GM23338 (cell line): ENCODE data around the gene TMEM135. TPM values are rescaled to one million over a fixed set of nuclear protein-coding genes. Genes with fewer than 3 reads are reported as not detected.

Experiments
- ATAC-seq: fragments of 200-7000 bp; cut with Tn5 transposase; 3 replicates; pipeline ENCODE4 v1.9.1; 2020
- DNase-seq: peaks from one replicate; pipeline ENCODE4 v3.0.0-alpha.2; 2015; ENCODE audit warnings: low spot score
- H2AFZ ChIP-seq: fragments of 200-600 bp; sonication (generic); 2 replicates; pipeline ENCODE4 v1.8.0; 2016; ENCODE audit warnings: antibody characterized with exemption, mild to moderate bottlenecking, moderate library complexity
- H3F3A ChIP-seq: fragments of 200-600 bp; sonication (generic); replicated peaks from 2 replicates; pipeline ENCODE4 v1.8.0; 2017; ENCODE audit warnings: antibody characterized with exemption, mixed run types, low read depth
- H3K27ac ChIP-seq: fragments of 200-600 bp; sonication (generic); 2 replicates; pipeline ENCODE4 v1.6.1; 2016; ENCODE audit warnings: low read depth
- H3K27me3 ChIP-seq: fragments of 200-600 bp; sonication (generic); 2 replicates; pipeline ENCODE4 v1.8.0; 2016; ENCODE audit warnings: mild to moderate bottlenecking, mixed run types, moderate library complexity; ENCODE audit not compliant: insufficient read depth
- H3K36me3 ChIP-seq: fragments of 200-600 bp; sonication (generic); 2 replicates; pipeline ENCODE4 v1.8.0; 2016; ENCODE audit warnings: mild to moderate bottlenecking; ENCODE audit not compliant: insufficient read depth
- H3K4me1 ChIP-seq: fragments of 200-600 bp; sonication (generic); 2 replicates; pipeline ENCODE4 v1.8.0; 2016; ENCODE audit warnings: mild to moderate bottlenecking, moderate library complexity; ENCODE audit not compliant: insufficient read depth
- H3K4me2 ChIP-seq: fragments of 200-600 bp; sonication (generic); 2 replicates; pipeline ENCODE4 v1.7.1; 2017; ENCODE audit warnings: mixed run types
- H3K4me3 ChIP-seq: fragments of 200-600 bp; sonication (generic); 2 replicates; pipeline ENCODE4 v1.6.1; 2016; ENCODE audit warnings: mixed run types
- H3K79me2 ChIP-seq: fragments of 200-600 bp; sonication (generic); replicated peaks from 2 replicates; pipeline ENCODE4 v1.8.0; 2017; ENCODE audit warnings: mild to moderate bottlenecking; ENCODE audit not compliant: insufficient read depth
- H3K9me2 ChIP-seq: fragments of 200-600 bp; sonication (generic); 2 replicates; pipeline ENCODE4 v1.8.0; 2017; ENCODE audit not compliant: insufficient read depth
- H4K20me1 ChIP-seq: fragments of 200-600 bp; sonication (generic); replicated peaks from 2 replicates; pipeline ENCODE4 v1.8.0; 2017; ENCODE audit warnings: mild to moderate bottlenecking; ENCODE audit not compliant: insufficient read depth
- H3K27ac Mint-ChIP-seq: 2 replicates; pipeline ENCODE4 v1.8.0; 2020; ENCODE audit warnings: inconsistent platforms, mild to moderate bottlenecking, moderate library complexity, mixed read lengths
- H3K27me3 Mint-ChIP-seq: 3 replicates; pipeline ENCODE4 v1.8.0; 2022; ENCODE audit warnings: low read depth, mild to moderate bottlenecking, moderate library complexity, mixed read lengths, inconsistent platforms; ENCODE audit not compliant: insufficient read depth, poor library complexity
- H3K36me3 Mint-ChIP-seq: 3 replicates; pipeline ENCODE4 v1.8.0; 2021; ENCODE audit warnings: low read depth, mild to moderate bottlenecking, inconsistent platforms, moderate library complexity, mixed read lengths
- H3K4me1 Mint-ChIP-seq: 3 replicates; pipeline ENCODE4 v1.8.0; 2020; ENCODE audit warnings: mild to moderate bottlenecking, inconsistent platforms, mixed read lengths
- H3K4me3 Mint-ChIP-seq: 3 replicates; pipeline ENCODE4 v1.8.0; 2021; ENCODE audit warnings: moderate library complexity, mild to moderate bottlenecking, inconsistent platforms, mixed read lengths
- H3K9me3 Mint-ChIP-seq: 3 replicates; pipeline ENCODE4 v1.8.0; 2020; ENCODE audit warnings: moderate library complexity, mild to moderate bottlenecking, inconsistent platforms, mixed read lengths
- CREB1 ChIP-seq: fragments of 250-450 bp; sonication (Bioruptor Pico); IDR thresholded peaks from 2 replicates; pipeline ENCODE4 v1.5.0; 2020; ENCODE audit warnings: low read depth, mild to moderate bottlenecking, moderate library complexity
- CTCF ChIP-seq, 2 experiments: fragments of 200-600 bp in 1 of 2; sonication (generic) in 1 of 2; conservative IDR thresholded peaks; 2 replicates each; pipeline versions ENCODE4 v1.5.1 to v1.6.1; 2016 to 2017; ENCODE audit warnings: antibody characterized with exemption in 2 of 2, low read depth in 2 of 2, mild to moderate bottlenecking in 2 of 2, moderate library complexity in 1 of 2
- EZH2 ChIP-seq: fragments of 200-600 bp; sonication (generic); IDR thresholded peaks from one replicate; pipeline ENCODE4 v1.8.0; 2017; ENCODE audit warnings: antibody characterized with exemption, mild to moderate bottlenecking, low read depth; ENCODE audit not compliant: unreplicated experiment
- EZH2phosphoT487 ChIP-seq: fragments of 200-600 bp; sonication (generic); IDR thresholded peaks from one replicate; pipeline ENCODE4 v1.8.1; 2018; ENCODE audit warnings: antibody characterized with exemption; ENCODE audit not compliant: unreplicated experiment
- JUNB ChIP-seq: IDR thresholded peaks from one replicate; pipeline ENCODE4 v1.6.1; 2016; ENCODE audit warnings: antibody characterized with exemption; ENCODE audit not compliant: unreplicated experiment
- NANOG ChIP-seq: IDR thresholded peaks from 2 replicates; pipeline ENCODE4 v1.6.1; 2016; ENCODE audit warnings: antibody characterized with exemption, borderline replicate concordance
- POLR2AphosphoS5 ChIP-seq: IDR thresholded peaks from 2 replicates; pipeline ENCODE4 v1.6.1; 2016; ENCODE audit warnings: antibody characterized with exemption, low read depth
- STAT1 ChIP-seq: IDR thresholded peaks from one replicate; pipeline ENCODE4 v1.6.1; 2016; ENCODE audit warnings: antibody characterized with exemption; ENCODE audit not compliant: unreplicated experiment
- ZNF114 ChIP-seq: fragments of 250-450 bp; sonication (Bioruptor Pico); IDR thresholded peaks from 2 replicates; pipeline ENCODE4 v1.5.0; 2020; ENCODE audit warnings: mild to moderate bottlenecking, moderate library complexity
- ZNF331 ChIP-seq: fragments of 250-450 bp; sonication (Bioruptor Pico); IDR thresholded peaks from 2 replicates; pipeline ENCODE4 v1.5.0; 2020; ENCODE audit warnings: low read depth, mild to moderate bottlenecking, moderate library complexity
- polyA plus RNA-seq: library from polyadenylated mRNA; unstranded; fragments of >200 nt; fragmentation: Nextera tagmentation; extraction: Ambion mirVana; gene quantifications from 2 replicates; pipeline ENCODE4 v1.2.1, GENCODE V29; 2016
- total RNA-seq: library from RNA; depleted of rRNA; stranded (reverse); fragments of >200 nt; shearing (Covaris generic); gene quantifications from 2 replicates; pipeline ENCODE4 v1.2.3, GENCODE V29; 2014
- TF ChIP-seq, protein P1 (sequence below): fragments of 250-450 bp; sonication (Bioruptor Pico); IDR thresholded peaks from 2 replicates; pipeline ENCODE4 v1.5.0; 2020; ENCODE audit warnings: mild to moderate bottlenecking, moderate library complexity
- TF ChIP-seq, protein P2 (sequence below): IDR thresholded peaks from 2 replicates; pipeline ENCODE4 v1.6.1; 2016; ENCODE audit warnings: antibody characterized with exemption
- TF ChIP-seq, protein P3 (sequence below): IDR thresholded peaks from one replicate; pipeline ENCODE4 v1.6.1; 2018; ENCODE audit warnings: antibody characterized with exemption; ENCODE audit not compliant: unreplicated experiment

TMEM135 gene
- total and polyA plus RNA-seq, 2 experiments from 2014 or later = 23.4 to 49.9 TPM

GRCh38 chr11:87143641-87144040 lies 105.9 kb downstream of the TMEM135 start:
- Histone ChIP-seq H4K20me1 (no peaks in the 10 kb centered on the region), H3K27me3 (no peaks in the 10 kb centered on the region), H3K4me3 (no peak overlapping the region), H3K4me2 (no peak overlapping the region), H3K27ac (no peak overlapping the region), H3K36me3 (0 out of 2 replicates have a peak, but pooled peaks cover 4% of the 10 kb centered on the region), H2AFZ (no peak overlapping the region), H3F3A (no peaks in the 10 kb centered on the region), H3K79me2 (peaks cover 9% of the 10 kb centered on the region), H3K4me1 (no peaks in the 10 kb centered on the region), H3K9me2 (no peaks in the 10 kb centered on the region)
- no peak overlapping the region for H3K4me3 Mint-ChIP-seq
- H3K27me3 Mint-ChIP-seq = peaks cover 3% of the 10 kb centered on the region
- H3K9me3 Mint-ChIP-seq = peaks cover 18% of the 10 kb centered on the region
- peaks cover 18% of the 10 kb centered on the region for H3K36me3 Mint-ChIP-seq
- H3K4me1 Mint-ChIP-seq = peaks cover 11% of the 10 kb centered on the region; the same call in 2 of the 3 replicates
- H3K27ac Mint-ChIP-seq = no peak overlapping the region
- DNase-seq (no peak), ATAC-seq (no peak)
- no peak for TF ChIP-seq STAT1
- TF ChIP-seq, protein P1, sequence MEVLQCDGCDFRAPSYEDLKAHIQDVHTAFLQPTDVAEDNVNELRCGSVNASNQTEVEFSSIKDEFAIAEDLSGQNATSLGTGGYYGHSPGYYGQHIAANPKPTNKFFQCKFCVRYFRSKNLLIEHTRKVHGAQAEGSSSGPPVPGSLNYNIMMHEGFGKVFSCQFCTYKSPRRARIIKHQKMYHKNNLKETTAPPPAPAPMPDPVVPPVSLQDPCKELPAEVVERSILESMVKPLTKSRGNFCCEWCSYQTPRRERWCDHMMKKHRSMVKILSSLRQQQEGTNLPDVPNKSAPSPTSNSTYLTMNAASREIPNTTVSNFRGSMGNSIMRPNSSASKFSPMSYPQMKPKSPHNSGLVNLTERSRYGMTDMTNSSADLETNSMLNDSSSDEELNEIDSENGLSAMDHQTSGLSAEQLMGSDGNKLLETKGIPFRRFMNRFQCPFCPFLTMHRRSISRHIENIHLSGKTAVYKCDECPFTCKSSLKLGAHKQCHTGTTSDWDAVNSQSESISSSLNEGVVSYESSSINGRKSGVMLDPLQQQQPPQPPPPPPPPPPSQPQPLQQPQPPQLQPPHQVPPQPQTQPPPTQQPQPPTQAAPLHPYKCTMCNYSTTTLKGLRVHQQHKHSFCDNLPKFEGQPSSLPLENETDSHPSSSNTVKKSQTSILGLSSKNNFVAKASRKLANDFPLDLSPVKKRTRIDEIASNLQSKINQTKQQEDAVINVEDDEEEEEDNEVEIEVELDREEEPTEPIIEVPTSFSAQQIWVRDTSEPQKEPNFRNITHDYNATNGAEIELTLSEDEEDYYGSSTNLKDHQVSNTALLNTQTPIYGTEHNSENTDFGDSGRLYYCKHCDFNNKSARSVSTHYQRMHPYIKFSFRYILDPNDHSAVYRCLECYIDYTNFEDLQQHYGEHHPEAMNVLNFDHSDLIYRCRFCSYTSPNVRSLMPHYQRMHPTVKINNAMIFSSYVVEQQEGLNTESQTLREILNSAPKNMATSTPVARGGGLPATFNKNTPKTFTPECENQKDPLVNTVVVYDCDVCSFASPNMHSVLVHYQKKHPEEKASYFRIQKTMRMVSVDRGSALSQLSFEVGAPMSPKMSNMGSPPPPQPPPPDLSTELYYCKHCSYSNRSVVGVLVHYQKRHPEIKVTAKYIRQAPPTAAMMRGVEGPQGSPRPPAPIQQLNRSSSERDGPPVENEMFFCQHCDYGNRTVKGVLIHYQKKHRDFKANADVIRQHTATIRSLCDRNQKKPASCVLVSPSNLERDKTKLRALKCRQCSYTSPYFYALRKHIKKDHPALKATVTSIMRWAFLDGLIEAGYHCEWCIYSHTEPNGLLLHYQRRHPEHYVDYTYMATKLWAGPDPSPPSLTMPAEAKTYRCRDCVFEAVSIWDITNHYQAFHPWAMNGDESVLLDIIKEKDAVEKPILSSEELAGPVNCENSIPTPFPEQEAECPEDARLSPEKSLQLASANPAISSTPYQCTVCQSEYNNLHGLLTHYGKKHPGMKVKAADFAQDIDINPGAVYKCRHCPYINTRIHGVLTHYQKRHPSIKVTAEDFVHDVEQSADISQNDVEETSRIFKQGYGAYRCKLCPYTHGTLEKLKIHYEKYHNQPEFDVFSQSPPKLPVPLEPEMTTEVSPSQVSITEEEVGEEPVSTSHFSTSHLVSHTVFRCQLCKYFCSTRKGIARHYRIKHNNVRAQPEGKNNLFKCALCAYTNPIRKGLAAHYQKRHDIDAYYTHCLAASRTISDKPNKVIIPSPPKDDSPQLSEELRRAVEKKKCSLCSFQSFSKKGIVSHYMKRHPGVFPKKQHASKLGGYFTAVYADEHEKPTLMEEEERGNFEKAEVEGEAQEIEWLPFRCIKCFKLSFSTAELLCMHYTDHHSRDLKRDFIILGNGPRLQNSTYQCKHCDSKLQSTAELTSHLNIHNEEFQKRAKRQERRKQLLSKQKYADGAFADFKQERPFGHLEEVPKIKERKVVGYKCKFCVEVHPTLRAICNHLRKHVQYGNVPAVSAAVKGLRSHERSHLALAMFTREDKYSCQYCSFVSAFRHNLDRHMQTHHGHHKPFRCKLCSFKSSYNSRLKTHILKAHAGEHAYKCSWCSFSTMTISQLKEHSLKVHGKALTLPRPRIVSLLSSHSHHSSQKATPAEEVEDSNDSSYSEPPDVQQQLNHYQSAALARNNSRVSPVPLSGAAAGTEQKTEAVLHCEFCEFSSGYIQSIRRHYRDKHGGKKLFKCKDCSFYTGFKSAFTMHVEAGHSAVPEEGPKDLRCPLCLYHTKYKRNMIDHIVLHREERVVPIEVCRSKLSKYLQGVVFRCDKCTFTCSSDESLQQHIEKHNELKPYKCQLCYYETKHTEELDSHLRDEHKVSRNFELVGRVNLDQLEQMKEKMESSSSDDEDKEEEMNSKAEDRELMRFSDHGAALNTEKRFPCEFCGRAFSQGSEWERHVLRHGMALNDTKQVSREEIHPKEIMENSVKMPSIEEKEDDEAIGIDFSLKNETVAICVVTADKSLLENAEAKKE = no peak
- TF ChIP-seq, protein P2, sequence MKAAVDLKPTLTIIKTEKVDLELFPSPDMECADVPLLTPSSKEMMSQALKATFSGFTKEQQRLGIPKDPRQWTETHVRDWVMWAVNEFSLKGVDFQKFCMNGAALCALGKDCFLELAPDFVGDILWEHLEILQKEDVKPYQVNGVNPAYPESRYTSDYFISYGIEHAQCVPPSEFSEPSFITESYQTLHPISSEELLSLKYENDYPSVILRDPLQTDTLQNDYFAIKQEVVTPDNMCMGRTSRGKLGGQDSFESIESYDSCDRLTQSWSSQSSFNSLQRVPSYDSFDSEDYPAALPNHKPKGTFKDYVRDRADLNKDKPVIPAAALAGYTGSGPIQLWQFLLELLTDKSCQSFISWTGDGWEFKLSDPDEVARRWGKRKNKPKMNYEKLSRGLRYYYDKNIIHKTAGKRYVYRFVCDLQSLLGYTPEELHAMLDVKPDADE = no peak
- TF ChIP-seq ZNF114 (CRISPR knock-in tag) = no peak
- TF ChIP-seq CREB1 (CRISPR knock-in tag) = no peak
- no peak for TF ChIP-seq ZNF331 (CRISPR knock-in tag)
- TF ChIP-seq POLR2AphosphoS5 = no peak
- no peak for TF ChIP-seq EZH2phosphoT487
- TF ChIP-seq CTCF (conservative IDR thresholded peaks at IDR 0.05; ENCODE audit: low read depth in 2 of 2) = no peak
- no peak for TF ChIP-seq JUNB
- TF ChIP-seq, protein P3, sequence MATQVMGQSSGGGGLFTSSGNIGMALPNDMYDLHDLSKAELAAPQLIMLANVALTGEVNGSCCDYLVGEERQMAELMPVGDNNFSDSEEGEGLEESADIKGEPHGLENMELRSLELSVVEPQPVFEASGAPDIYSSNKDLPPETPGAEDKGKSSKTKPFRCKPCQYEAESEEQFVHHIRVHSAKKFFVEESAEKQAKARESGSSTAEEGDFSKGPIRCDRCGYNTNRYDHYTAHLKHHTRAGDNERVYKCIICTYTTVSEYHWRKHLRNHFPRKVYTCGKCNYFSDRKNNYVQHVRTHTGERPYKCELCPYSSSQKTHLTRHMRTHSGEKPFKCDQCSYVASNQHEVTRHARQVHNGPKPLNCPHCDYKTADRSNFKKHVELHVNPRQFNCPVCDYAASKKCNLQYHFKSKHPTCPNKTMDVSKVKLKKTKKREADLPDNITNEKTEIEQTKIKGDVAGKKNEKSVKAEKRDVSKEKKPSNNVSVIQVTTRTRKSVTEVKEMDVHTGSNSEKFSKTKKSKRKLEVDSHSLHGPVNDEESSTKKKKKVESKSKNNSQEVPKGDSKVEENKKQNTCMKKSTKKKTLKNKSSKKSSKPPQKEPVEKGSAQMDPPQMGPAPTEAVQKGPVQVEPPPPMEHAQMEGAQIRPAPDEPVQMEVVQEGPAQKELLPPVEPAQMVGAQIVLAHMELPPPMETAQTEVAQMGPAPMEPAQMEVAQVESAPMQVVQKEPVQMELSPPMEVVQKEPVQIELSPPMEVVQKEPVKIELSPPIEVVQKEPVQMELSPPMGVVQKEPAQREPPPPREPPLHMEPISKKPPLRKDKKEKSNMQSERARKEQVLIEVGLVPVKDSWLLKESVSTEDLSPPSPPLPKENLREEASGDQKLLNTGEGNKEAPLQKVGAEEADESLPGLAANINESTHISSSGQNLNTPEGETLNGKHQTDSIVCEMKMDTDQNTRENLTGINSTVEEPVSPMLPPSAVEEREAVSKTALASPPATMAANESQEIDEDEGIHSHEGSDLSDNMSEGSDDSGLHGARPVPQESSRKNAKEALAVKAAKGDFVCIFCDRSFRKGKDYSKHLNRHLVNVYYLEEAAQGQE = no peak
- TF ChIP-seq NANOG = no peak
- no peak for TF ChIP-seq EZH2
